Thyroid gland (tissue), 4 donors: ENCODE data around the gene ZNF682.

ENCODE experiments used
- CTCF ChIP-seq, 6 experiments: fragments of 200-600 bp in 3 of 6; fragments of 450-650 bp in 3 of 6; sonication (generic) in 3 of 6; IDR thresholded peaks; one replicate each; pipeline ENCODE4 v1.5.1; 2016 to 2019; ENCODE audit warnings: antibody characterized with exemption in 6 of 6, mild to moderate bottlenecking in 2 of 6, inconsistent platforms in 1 of 6, moderate library complexity in 1 of 6
- POLR2A ChIP-seq, 2 donors: fragments of 450-650 bp; IDR thresholded peaks; one replicate each; pipeline ENCODE4 v1.6.1; 2017; ENCODE audit warnings: antibody characterized with exemption in 2 of 2, mild to moderate bottlenecking in 2 of 2, moderate library complexity in 1 of 2

GRCh38 chr19:20077791-20078463 is 38.6 kb upstream of the ZNF682 start, which contains the start of gene ZNF90:
- TF ChIP-seq CTCF (IDR thresholded peaks at IDR 0.05) (no peak), POLR2A (IDR thresholded peaks at IDR 0.05) (peak in 1 of 2 donors; percentile 63)
